ENCODE data around the gene THBS3. TPM values are rescaled to one million over a fixed set of nuclear protein-coding genes. Genes with fewer than 3 reads are reported as not detected.

The THBS3 gene
- polyA plus RNA-seq (2013, experiment 1 of 2) = 67.3 TPM
- polyA plus RNA-seq (2013, experiment 2 of 2) = 66.0 TPM

- Histone ChIP-seq H3K27ac (ENCODE audit: low read depth, low read length, severe bottlenecking) (peak within 1 kb of the TSS; percentile 100), H3K9me3 (ENCODE audit: control insufficient read depth, low read length) (no peaks in the 10 kb centered on the region), H3K4me1 (ENCODE audit: control insufficient read depth, insufficient read depth, low read length, poor library complexity, severe bottlenecking) (peaks cover 8% of the 10 kb centered on the region), H3K4me3 (ENCODE audit: extremely low read depth, insufficient read depth, low read length, poor library complexity, severe bottlenecking) (peak within 1 kb of the TSS; percentile 82), H3K36me3 (ENCODE audit: control insufficient read depth, insufficient read depth, low read length) (peaks cover 41% of the 10 kb centered on the region)
- WGBS, 2 experiments (ENCODE audit: insufficient coverage in 2 of 2) = 7 to 8% methylated on average over 11 to 12 of the region's 17 CpGs
Observed at GRCh38 chr1:155207806-155208540, at the start of gene THBS3. TSS of gene THBS3 (minus strand) at chr1:155207897. CDS start at chr1:155207876, 21 bp downstream.

- Histone ChIP-seq H3K36me3 (ENCODE audit: control insufficient read depth, insufficient read depth, low read length) (peaks cover 47% of the 10 kb centered on the region), H3K27ac (ENCODE audit: low read depth, low read length, severe bottlenecking) (no peak overlapping the region), H3K9me3 (ENCODE audit: control insufficient read depth, low read length) (no peaks in the 10 kb centered on the region), H3K4me3 (ENCODE audit: extremely low read depth, insufficient read depth, low read length, poor library complexity, severe bottlenecking) (peak overlapping the region; percentile 65), H3K4me1 (ENCODE audit: control insufficient read depth, insufficient read depth, low read length, poor library complexity, severe bottlenecking) (peaks cover 28% of the 10 kb centered on the region)
- 92 to 96% methylated on average over 19 to 20 of the region's 20 CpGs for WGBS, 2 experiments (ENCODE audit: insufficient coverage in 2 of 2)
Observed at GRCh38 chr1:155256058-155256852, 48.6 kb upstream of the THBS3 start.

DNA sequence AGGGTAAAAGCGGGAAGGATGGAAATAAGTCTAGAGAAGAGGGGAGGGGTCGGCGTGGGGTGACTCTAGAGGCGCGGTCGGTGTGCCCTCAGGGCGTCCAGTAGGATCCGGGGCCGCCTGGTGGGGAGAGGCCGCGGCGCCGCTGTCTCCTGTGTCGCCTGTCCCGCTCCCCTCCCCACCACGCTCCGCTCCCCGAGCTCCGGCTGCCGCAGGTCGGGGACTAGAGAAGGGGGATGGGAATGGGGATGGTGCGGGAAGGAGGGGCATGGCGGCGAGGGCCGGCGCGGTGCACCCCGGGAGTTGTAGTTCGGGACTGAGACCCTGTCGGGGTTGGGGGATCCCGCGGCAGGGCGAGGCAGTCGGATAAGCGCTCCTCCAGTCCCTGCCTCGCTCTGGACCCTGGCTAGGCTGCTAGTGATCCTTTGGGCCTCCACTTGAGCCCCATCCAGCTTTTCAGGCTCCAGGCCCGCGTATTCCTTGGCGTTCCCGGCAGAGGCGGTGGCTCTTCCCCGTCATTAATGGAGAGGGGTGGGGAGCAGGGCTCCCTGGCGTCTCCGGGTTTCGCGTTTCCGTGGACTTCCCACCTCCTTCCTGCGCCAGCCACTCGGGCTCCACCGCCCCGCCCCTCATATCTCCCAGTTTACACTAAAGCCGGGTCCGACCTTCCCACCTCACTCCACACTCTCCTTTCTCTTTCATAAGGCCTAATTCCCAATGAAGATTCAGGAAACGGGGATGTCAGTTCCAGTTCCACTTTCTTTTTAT lies 47.7 kb upstream of the THBS3 start, which contains the start of gene ENTREP3:
TSS of gene ENTREP3 (minus strand) at position 241 of the 765 bp plus-strand sequence. CDS start 606 bp downstream, outside the sequence.
- WGBS, 2 experiments (ENCODE audit: insufficient coverage in 2 of 2) = 4% methylated on average over 30 to 43 of the region's 54 CpGs

GRCh38 chr1:155254714-155255242 lies 47.1 kb upstream of the THBS3 start:
- peaks cover 35% of the 10 kb centered on the region for H3K4me1 ChIP-seq (ENCODE audit: control insufficient read depth, insufficient read depth, low read length, poor library complexity, severe bottlenecking)
- no peaks in the 10 kb centered on the region for H3K9me3 ChIP-seq (ENCODE audit: control insufficient read depth, low read length)
- 18% methylated on average over 9 to 29 of the region's 35 CpGs for WGBS, 2 experiments (ENCODE audit: insufficient coverage in 2 of 2)
- H3K36me3 ChIP-seq (ENCODE audit: control insufficient read depth, insufficient read depth, low read length) = peaks cover 50% of the 10 kb centered on the region
- H3K27ac ChIP-seq (ENCODE audit: low read depth, low read length, severe bottlenecking) = no peak overlapping the region
- peak overlapping the region; percentile 65 for H3K4me3 ChIP-seq (ENCODE audit: extremely low read depth, insufficient read depth, low read length, poor library complexity, severe bottlenecking)

More for the DNA sequence above, 47.7 kb upstream of the THBS3 start, which contains the start of gene ENTREP3:
- Histone ChIP-seq H3K9me3 (ENCODE audit: control insufficient read depth, low read length) (no peaks in the 10 kb centered on the region), H3K27ac (ENCODE audit: low read depth, low read length, severe bottlenecking) (no peak within 1 kb of the TSS), H3K4me3 (ENCODE audit: extremely low read depth, insufficient read depth, low read length, poor library complexity, severe bottlenecking) (peak within 1 kb of the TSS; percentile 65), H3K4me1 (ENCODE audit: control insufficient read depth, insufficient read depth, low read length, poor library complexity, severe bottlenecking) (peaks cover 34% of the 10 kb centered on the region), H3K36me3 (ENCODE audit: control insufficient read depth, insufficient read depth, low read length) (peaks cover 49% of the 10 kb centered on the region)

DNA sequence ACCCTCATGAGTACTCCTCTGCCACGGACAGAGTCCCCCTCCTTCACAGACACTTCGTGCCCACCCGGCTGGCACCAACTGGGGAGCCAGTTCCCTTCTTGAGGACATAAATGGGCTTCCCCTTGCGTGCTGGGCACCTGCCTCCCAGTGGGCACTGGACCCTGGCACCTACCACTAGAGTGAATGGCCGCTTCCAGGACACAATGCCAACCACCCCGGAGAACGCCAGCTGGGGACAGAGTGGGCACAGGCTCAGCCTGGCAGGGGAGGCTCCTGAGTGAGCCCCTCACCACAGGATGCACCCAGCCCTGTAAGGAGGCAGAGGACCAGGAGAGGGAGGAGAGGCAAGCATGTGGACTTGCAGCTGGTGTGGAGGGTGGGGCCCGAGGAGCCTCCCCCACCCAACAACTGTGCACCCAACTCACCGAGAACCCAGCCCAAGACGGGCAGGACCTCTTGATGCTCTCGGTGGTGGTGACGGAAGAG lies 46.6 kb upstream of the THBS3 start:
- Histone ChIP-seq H3K4me3 (ENCODE audit: extremely low read depth, insufficient read depth, low read length, poor library complexity, severe bottlenecking) (peak overlapping the region; percentile 65), H3K36me3 (ENCODE audit: control insufficient read depth, insufficient read depth, low read length) (peaks cover 49% of the 10 kb centered on the region), H3K27ac (ENCODE audit: low read depth, low read length, severe bottlenecking) (no peak overlapping the region), H3K9me3 (ENCODE audit: control insufficient read depth, low read length) (no peaks in the 10 kb centered on the region), H3K4me1 (ENCODE audit: control insufficient read depth, insufficient read depth, low read length, poor library complexity, severe bottlenecking) (peaks cover 35% of the 10 kb centered on the region)
- WGBS, 2 experiments (ENCODE audit: insufficient coverage in 2 of 2) = 81 to 87% methylated on average over 9 to 11 of the region's 12 CpGs

GRCh38 chr1:155253797-155254196 lies 46.1 kb upstream of the THBS3 start:
- H3K36me3 ChIP-seq (ENCODE audit: control insufficient read depth, insufficient read depth, low read length) = peaks cover 49% of the 10 kb centered on the region
- 83 to 100% methylated on average over 4 to 5 of the region's 5 CpGs for WGBS, 2 experiments (ENCODE audit: insufficient coverage in 2 of 2)
- H3K4me3 ChIP-seq (ENCODE audit: extremely low read depth, insufficient read depth, low read length, poor library complexity, severe bottlenecking) = peak overlapping the region; percentile 65
- peaks cover 35% of the 10 kb centered on the region for H3K4me1 ChIP-seq (ENCODE audit: control insufficient read depth, insufficient read depth, low read length, poor library complexity, severe bottlenecking)
- no peaks in the 10 kb centered on the region for H3K9me3 ChIP-seq (ENCODE audit: control insufficient read depth, low read length)
- peak overlapping the region; percentile 29 for H3K27ac ChIP-seq (ENCODE audit: low read depth, low read length, severe bottlenecking)

GRCh38 chr1:155253208-155253607 lies 45.5 kb upstream of the THBS3 start:
- Histone ChIP-seq H3K4me1 (ENCODE audit: control insufficient read depth, insufficient read depth, low read length, poor library complexity, severe bottlenecking) (peaks cover 35% of the 10 kb centered on the region), H3K36me3 (ENCODE audit: control insufficient read depth, insufficient read depth, low read length) (peaks cover 49% of the 10 kb centered on the region), H3K27ac (ENCODE audit: low read depth, low read length, severe bottlenecking) (no peak overlapping the region), H3K4me3 (ENCODE audit: extremely low read depth, insufficient read depth, low read length, poor library complexity, severe bottlenecking) (no peak overlapping the region), H3K9me3 (ENCODE audit: control insufficient read depth, low read length) (no peaks in the 10 kb centered on the region)
- WGBS, 2 experiments (ENCODE audit: insufficient coverage in 2 of 2) = 88 to 95% methylated on average over 5 of the region's 5 CpGs

GRCh38 chr1:155251566-155251965 lies 43.9 kb upstream of the THBS3 start:
- Histone ChIP-seq H3K9me3 (ENCODE audit: control insufficient read depth, low read length) (no peaks in the 10 kb centered on the region), H3K27ac (ENCODE audit: low read depth, low read length, severe bottlenecking) (no peak overlapping the region), H3K36me3 (ENCODE audit: control insufficient read depth, insufficient read depth, low read length) (peaks cover 54% of the 10 kb centered on the region), H3K4me1 (ENCODE audit: control insufficient read depth, insufficient read depth, low read length, poor library complexity, severe bottlenecking) (peaks cover 35% of the 10 kb centered on the region), H3K4me3 (ENCODE audit: extremely low read depth, insufficient read depth, low read length, poor library complexity, severe bottlenecking) (no peak overlapping the region)
- 93 to 96% methylated on average over 2 to 4 of the region's 7 CpGs for WGBS, 2 experiments (ENCODE audit: insufficient coverage in 2 of 2)

DNA sequence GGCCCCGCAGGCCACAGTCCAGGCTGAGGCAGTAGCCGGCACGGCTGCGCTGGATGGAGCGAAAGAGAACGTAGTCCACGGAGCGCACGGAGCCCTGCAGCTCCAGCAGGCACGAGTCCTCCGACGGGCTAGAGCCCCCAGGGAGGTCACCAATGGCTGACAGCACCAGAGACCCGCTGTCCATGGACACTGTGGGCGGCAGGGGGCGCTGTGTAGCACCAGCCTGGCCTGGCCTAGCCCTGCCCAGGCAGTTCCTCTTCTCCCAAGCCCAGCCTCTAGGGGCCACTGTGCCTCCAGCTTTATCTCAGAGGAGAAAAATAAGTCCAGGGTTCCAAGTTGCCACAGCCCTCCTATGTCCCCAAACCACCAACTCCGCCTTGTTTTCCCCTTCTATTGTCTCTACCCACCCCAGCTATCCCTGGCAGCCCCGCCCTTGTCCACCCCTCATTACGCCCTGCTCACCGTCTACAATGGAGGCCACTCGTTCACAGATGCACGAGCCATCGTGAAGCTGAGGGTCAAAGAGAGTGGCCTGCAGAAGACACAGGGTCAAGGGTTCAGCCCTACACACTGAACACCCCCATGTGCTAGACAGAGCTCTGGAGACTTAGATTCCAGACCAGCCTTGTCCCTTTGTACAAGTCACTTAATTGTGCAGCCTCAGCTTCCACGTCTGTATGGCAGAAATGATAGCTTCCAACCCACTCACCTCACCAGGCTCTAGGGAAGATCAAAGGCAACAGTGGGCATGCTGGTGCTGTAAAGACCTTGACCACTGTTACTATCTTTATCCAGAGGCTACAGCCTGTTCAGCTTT lies 43.1 kb upstream of the THBS3 start:
- Histone ChIP-seq H3K27ac (ENCODE audit: low read depth, low read length, severe bottlenecking) (no peak overlapping the region), H3K36me3 (ENCODE audit: control insufficient read depth, insufficient read depth, low read length) (peaks cover 57% of the 10 kb centered on the region), H3K9me3 (ENCODE audit: control insufficient read depth, low read length) (no peaks in the 10 kb centered on the region), H3K4me1 (ENCODE audit: control insufficient read depth, insufficient read depth, low read length, poor library complexity, severe bottlenecking) (peaks cover 28% of the 10 kb centered on the region), H3K4me3 (ENCODE audit: extremely low read depth, insufficient read depth, low read length, poor library complexity, severe bottlenecking) (no peak overlapping the region)
- WGBS, 2 experiments (ENCODE audit: insufficient coverage in 2 of 2) = 15 to 30% methylated on average over 16 to 21 of the region's 23 CpGs
